AG04449 (cell line): ENCODE results near the gene FRMD6.

ENCODE experiments used
- CTCF ChIA-PET: fragments of 350-600 bp; formaldehyde crosslinking; extraction: SDS; loops from one replicate; lab custom pipeline; 2021; ENCODE audit warnings: antibody characterized with exemption; lab: Yijun Ruan, JAX
- POLR2A ChIA-PET: fragments of 400-600, 350-600 bp; formaldehyde crosslinking; extraction: SDS; loops from one replicate; lab custom pipeline; 2020; ENCODE audit warnings: antibody characterized with exemption, inconsistent platforms; lab: Yijun Ruan, JAX
- DNase-seq: peaks from one replicate; pipeline ENCODE4 v3.0.0-alpha.2; 2010; ENCODE audit warnings: low read depth, low spot score
- H3K4me3 ChIP-seq: 2 replicates; pipeline ENCODE4 v1.5.1; 2011; ENCODE audit warnings: low read depth, mild to moderate bottlenecking, control low read depth, low read length
- TF ChIP-seq, protein P1 (sequence below): IDR thresholded peaks from one replicate; pipeline ENCODE4 v1.5.1; 2011; ENCODE audit warnings: mild to moderate bottlenecking, moderate library complexity, low read length, control low read depth, inconsistent platforms; ENCODE audit not compliant: insufficient read depth; ENCODE audit errors: missing control alignments

Gene FRMD6

DNA sequence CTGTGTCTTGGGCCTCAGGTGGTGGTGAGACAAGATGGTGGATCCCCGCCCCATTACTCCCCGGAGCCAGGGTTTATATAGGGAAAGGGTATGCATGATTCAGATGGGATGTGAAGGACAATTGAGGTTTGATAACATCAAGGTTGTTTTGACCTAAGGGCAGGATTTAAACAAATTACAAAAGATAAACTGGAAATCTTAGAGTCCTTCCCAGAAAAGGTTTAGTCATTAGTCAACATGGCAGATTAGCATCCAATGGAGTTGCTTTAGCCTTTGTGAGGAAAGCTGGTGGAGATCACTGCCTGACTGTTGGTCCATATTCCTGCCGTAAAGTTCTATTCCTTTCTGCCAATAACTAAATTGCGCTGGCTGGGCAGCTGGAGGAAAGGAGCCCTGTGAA is 15.6 kb upstream of the FRMD6 start:
- POLR2A ChIA-PET = no interaction called here
- DNase-seq = no peak
- no peak overlapping the region for H3K4me3 ChIP-seq
- TF ChIP-seq, protein P1, sequence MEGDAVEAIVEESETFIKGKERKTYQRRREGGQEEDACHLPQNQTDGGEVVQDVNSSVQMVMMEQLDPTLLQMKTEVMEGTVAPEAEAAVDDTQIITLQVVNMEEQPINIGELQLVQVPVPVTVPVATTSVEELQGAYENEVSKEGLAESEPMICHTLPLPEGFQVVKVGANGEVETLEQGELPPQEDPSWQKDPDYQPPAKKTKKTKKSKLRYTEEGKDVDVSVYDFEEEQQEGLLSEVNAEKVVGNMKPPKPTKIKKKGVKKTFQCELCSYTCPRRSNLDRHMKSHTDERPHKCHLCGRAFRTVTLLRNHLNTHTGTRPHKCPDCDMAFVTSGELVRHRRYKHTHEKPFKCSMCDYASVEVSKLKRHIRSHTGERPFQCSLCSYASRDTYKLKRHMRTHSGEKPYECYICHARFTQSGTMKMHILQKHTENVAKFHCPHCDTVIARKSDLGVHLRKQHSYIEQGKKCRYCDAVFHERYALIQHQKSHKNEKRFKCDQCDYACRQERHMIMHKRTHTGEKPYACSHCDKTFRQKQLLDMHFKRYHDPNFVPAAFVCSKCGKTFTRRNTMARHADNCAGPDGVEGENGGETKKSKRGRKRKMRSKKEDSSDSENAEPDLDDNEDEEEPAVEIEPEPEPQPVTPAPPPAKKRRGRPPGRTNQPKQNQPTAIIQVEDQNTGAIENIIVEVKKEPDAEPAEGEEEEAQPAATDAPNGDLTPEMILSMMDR = no peak
- CTCF ChIA-PET = interaction anchor here (0.9 to 1.8 kb wide), 3 partner anchors 12 to 144 kb away, joined by 3 to 5 read pairs (median 5); no protein-coding TSS in a partner anchor

DNA sequence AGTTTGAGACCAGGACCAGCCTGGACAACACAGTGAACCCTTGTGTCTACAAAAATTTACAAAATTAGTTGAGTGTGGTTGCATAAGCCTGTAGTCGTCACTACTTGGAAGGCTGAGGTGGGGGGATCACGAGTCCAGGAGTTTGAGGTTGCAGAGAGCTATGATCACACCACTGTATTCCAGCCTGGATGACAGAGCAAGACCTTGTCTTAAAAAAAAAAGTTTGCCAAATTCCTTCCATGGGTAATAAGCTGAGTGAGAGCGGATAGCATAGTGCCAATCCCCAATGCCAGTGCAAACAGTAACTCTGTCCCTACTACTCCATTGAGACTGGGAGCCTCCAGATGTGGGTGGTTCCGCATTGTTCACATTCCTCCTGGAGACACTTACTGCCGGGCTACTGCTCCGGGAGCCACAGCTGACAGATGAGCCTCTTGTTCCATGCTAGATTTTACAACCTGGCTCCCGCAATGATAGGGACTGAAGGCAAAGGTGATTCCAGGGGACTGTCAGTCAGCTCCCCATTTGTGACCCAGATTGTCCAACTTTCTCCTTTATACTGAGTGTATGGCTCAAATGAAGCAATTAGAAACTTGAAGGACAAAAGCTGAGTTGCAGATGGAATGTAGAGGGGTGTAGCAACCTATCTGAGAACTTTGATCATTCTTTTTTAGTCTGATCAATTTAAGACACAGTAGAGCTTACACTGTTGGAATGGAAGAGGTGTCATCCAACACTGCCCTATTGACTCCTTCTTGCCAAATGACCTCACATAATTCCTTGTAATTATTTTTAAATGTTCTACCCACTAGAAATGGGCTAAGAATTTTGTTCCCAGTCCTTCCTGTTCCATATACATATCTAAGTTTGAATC is 13.4 kb upstream of the FRMD6 start:
- ChIA-PET CTCF (interaction anchor here (0.9 to 2.4 kb wide), 4 partner anchors 13 to 355 kb away, joined by 3 to 11 read pairs (median 4); partner anchors contain the start of gene FRMD6), POLR2A (interaction anchor here (0.5 to 2.1 kb wide), 4 partner anchors 14 to 268 kb away, joined by 3 to 14 read pairs (median 4); partner anchors contain the start of gene FRMD6)
- no peak for DNase-seq
- H3K4me3 ChIP-seq = no peak overlapping the region
- TF ChIP-seq, protein P1 = no peak

- POLR2A ChIA-PET = interaction anchor here (1.3 to 2.1 kb wide), 2 partner anchors 12 to 13 kb away, joined by 5 to 14 read pairs; partner anchors contain the start of gene FRMD6
- CTCF ChIA-PET = interaction anchor here (1.7 to 2.4 kb wide), 2 partner anchors 44 to 357 kb away, joined by 4 to 11 read pairs; no protein-coding TSS in a partner anchor
- DNase-seq = no peak
- no peak overlapping the region for H3K4me3 ChIP-seq
- TF ChIP-seq, protein P1 = no peak
Observed at GRCh38 chr14:51639668-51640316, 11.9 kb upstream of the FRMD6 start.

DNA sequence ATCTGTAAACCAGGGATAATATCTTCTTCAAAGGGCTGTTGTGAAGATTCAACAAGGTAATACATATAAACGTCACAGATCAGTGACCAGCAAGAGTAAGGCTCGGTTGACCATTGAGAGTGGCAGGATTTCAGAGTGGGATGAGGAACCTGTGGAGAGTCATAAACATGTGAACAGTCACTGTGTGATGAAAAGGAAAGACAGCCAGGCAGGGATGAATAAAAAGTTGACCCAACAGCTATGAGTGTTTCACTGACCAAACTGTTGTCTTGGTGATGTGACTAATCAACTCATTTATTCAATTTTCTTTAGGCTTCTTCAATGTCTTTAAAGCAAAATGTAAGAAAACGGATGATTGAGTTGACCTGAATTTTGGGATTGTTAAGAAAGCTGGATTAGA is 8.6 kb upstream of the FRMD6 start:
- TF ChIP-seq, protein P1 = no peak

DNA sequence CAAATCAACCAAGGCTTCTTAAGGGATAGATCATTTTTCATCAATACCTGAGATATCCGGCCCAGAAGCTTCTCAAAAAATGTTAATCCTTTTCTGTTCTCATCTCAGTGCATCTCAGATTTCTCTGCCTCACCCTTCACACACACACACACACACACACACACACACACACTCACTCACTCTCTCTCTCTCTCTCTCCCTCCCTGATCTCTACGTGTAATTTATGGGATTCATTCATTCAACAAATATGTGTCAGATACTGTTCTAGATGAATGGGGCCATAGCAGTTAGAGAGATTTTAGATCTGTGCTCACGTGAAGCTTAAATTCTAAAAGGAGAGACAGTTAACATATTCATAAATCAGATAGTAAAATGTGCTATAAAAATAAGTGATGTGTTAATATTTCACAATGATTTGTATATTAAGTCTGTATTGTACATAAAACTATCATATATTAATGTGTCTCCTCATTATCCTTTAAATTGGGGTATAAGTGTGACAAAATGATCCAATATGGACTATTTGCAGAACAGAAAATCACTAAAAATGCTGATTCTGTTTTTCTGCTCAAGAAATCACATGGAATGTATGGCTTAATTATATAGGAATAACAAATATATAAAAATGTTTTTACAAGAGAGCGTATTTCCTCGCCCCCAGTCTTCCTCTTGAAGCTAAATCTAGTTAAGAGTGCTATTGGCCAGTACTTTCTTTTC is 7.3 kb upstream of the FRMD6 start:
- ChIA-PET POLR2A (interaction anchor here (0.5 kb wide), 1 partner anchor 401 kb away, joined by 3 read pairs; no protein-coding TSS in a partner anchor), CTCF (interaction anchor here (1.2 to 1.4 kb wide), 3 partner anchors 360 to 364 kb away, joined by 3 to 4 read pairs (median 4); no protein-coding TSS in a partner anchor)
- DNase-seq = no peak
- TF ChIP-seq, protein P1 = no peak
- no peak overlapping the region for H3K4me3 ChIP-seq

More for the DNA sequence above, 8.6 kb upstream of the FRMD6 start:
- no peak overlapping the region for H3K4me3 ChIP-seq
- CTCF ChIA-PET = interaction anchor here (0.6 to 1.6 kb wide), 4 partner anchors 137 to 366 kb away, joined by 4 to 5 read pairs (median 4); no protein-coding TSS in a partner anchor
- POLR2A ChIA-PET = interaction anchor here (1.0 to 1.4 kb wide), 2 partner anchors 9 to 274 kb away, joined by 5 read pairs; no protein-coding TSS in a partner anchor
- no peak for DNase-seq
